ENCODE measurements around the gene SEC24C. TPM values are rescaled to one million over a fixed set of nuclear protein-coding genes. Genes with fewer than 3 reads are reported as not detected.
"Not testable (repeated sequence)": the region's sequence is repeated elsewhere in the genome, so short reads cannot be mapped to it uniquely, and the experiment has no call there.

Gene SEC24C
- total RNA-seq, 4 donors from 2014 or later = 42.4 to 61.3 (median 53.5) TPM

GRCh38 chr10:73714483-73714882 is 29.7 kb upstream of the SEC24C start:
- H3K4me1 ChIP-seq; DNase-seq (ENCODE audit: extremely low spot score); H3K27ac ChIP-seq (replicated peaks in 1 of 4); H3K27me3 ChIP-seq; intact Hi-C loops (cut with DNase I); H3K9me3 ChIP-seq; H3K4me3 ChIP-seq: not testable (repeated sequence)
- 70% methylated on average over 3 of the region's 3 CpGs for WGBS
- H3K36me3 ChIP-seq = peaks cover 18 to 77% (median 52%) of the 10 kb centered on the region in 4 donors

- H3K4me3 ChIP-seq; H3K27ac ChIP-seq (replicated peaks in 1 of 4); H3K27me3 ChIP-seq; H3K4me1 ChIP-seq; H3K9me3 ChIP-seq; DNase-seq (ENCODE audit: extremely low spot score); intact Hi-C loops (cut with DNase I): not testable (repeated sequence)
- WGBS = 86% methylated on average over 17 of the region's 17 CpGs
- H3K36me3 ChIP-seq = peaks cover 21 to 79% (median 57%) of the 10 kb centered on the region in 4 donors
These were observed 28.7 kb upstream of the SEC24C start for GRCh38 chr10:73715179-73716156.

- Histone ChIP-seq H3K27me3 (no peaks in the 10 kb centered on the region), H3K36me3 (peaks cover 28 to 79% (median 64%) of the 10 kb centered on the region in 4 donors), H3K9me3 (no peaks in the 10 kb centered on the region), H3K4me1 (peaks cover 0 to 6% (median 0%) of the 10 kb centered on the region in 4 donors), H3K4me3 (no peak overlapping the region), H3K27ac (replicated peaks in 1 of 4) (no peak overlapping the region)
- intact Hi-C loops (cut with DNase I) = no loop called here
- no peak for DNase-seq (ENCODE audit: extremely low spot score)
- WGBS = 89% methylated on average over 1 of the region's 1 CpG
- no peak for TF ChIP-seq EP300 (IDR thresholded peaks at IDR 0.05)
- no peak for TF ChIP-seq POLR2AphosphoS5 (IDR thresholded peaks at IDR 0.05)
- TF ChIP-seq CTCF (IDR thresholded peaks at IDR 0.05) = no peak
- TF ChIP-seq POLR2A (IDR thresholded peaks at IDR 0.05; ENCODE audit: low read depth) = no peak
These were observed 27.9 kb upstream of the SEC24C start for GRCh38 chr10:73716251-73716650.

GRCh38 chr10:73717556-73717955 is 26.6 kb upstream of the SEC24C start:
- intact Hi-C loops (cut with DNase I) = no loop called here
- Histone ChIP-seq H3K4me1 (peaks cover 0 to 6% (median 0%) of the 10 kb centered on the region in 4 donors), H3K36me3 (peaks cover 32 to 81% (median 71%) of the 10 kb centered on the region in 4 donors), H3K4me3 (no peak overlapping the region), H3K27ac (replicated peaks in 1 of 4) (no peak overlapping the region), H3K27me3 (no peaks in the 10 kb centered on the region), H3K9me3 (no peaks in the 10 kb centered on the region)
- TF ChIP-seq CTCF (IDR thresholded peaks at IDR 0.05) (no peak), POLR2A (IDR thresholded peaks at IDR 0.05; ENCODE audit: low read depth) (no peak), POLR2AphosphoS5 (IDR thresholded peaks at IDR 0.05) (no peak), EP300 (IDR thresholded peaks at IDR 0.05) (no peak)
- 71% methylated on average over 5 of the region's 5 CpGs for WGBS
- no peak for DNase-seq (ENCODE audit: extremely low spot score)

- H3K9me3 ChIP-seq; intact Hi-C loops (cut with DNase I); H3K4me3 ChIP-seq; DNase-seq (ENCODE audit: extremely low spot score); H3K4me1 ChIP-seq; H3K27me3 ChIP-seq: not testable (repeated sequence)
- H3K27ac ChIP-seq (replicated peaks in 1 of 4) = peak overlapping the region in 1 of 4 donors; percentile 11
- peaks cover 35 to 96% (median 86%) of the 10 kb centered on the region in 4 donors for H3K36me3 ChIP-seq
- 66% methylated on average over 4 of the region's 4 CpGs for WGBS
These were observed 23.6 kb upstream of the SEC24C start for GRCh38 chr10:73720561-73720960.

- H3K36me3 ChIP-seq = peaks cover 37 to 94% (median 82%) of the 10 kb centered on the region in 4 donors
- intact Hi-C loops (cut with DNase I) = no loop called here
These were observed 20.7 kb upstream of the SEC24C start for GRCh38 chr10:73723516-73723915.

GRCh38 chr10:73729781-73730152 is 14.4 kb upstream of the SEC24C start:
- H3K9me3 ChIP-seq; H3K27me3 ChIP-seq; DNase-seq (ENCODE audit: extremely low spot score); intact Hi-C loops (cut with DNase I): not testable (repeated sequence)
- 0% methylated on average over 9 of the region's 9 CpGs for WGBS
- H3K36me3 ChIP-seq = peaks cover 21 to 67% (median 55%) of the 10 kb centered on the region in 4 donors
- peak overlapping the region; percentile 73 to 89 (median 76) for H3K4me3 ChIP-seq
- H3K27ac ChIP-seq (replicated peaks in 1 of 4) = peak overlapping the region; percentile 85 to 93 (median 88)
- H3K4me1 ChIP-seq = peaks cover 38 to 52% (median 48%) of the 10 kb centered on the region in 4 donors

More at GRCh38 chr10:73723516-73723915, 20.7 kb upstream of the SEC24C start:
- no peak for DNase-seq (ENCODE audit: extremely low spot score)
- WGBS = 94% methylated on average over 4 of the region's 4 CpGs
- no peaks in the 10 kb centered on the region for H3K4me1 ChIP-seq
- TF ChIP-seq EP300 (IDR thresholded peaks at IDR 0.05) (no peak), POLR2AphosphoS5 (IDR thresholded peaks at IDR 0.05) (no peak), CTCF (IDR thresholded peaks at IDR 0.05) (no peak), POLR2A (IDR thresholded peaks at IDR 0.05; ENCODE audit: low read depth) (no peak)
- H3K27me3 ChIP-seq = no peaks in the 10 kb centered on the region
- H3K9me3 ChIP-seq = no peaks in the 10 kb centered on the region
- H3K27ac ChIP-seq (replicated peaks in 1 of 4) = no peak overlapping the region
- H3K4me3 ChIP-seq = no peak overlapping the region

Measured in esophagus muscularis mucosa (tissue), 4 donors.